HepG2 (cell line): Measurements from ENCODE around the gene CSH1.

ENCODE experiments used
- HMG20A ChIP-seq: IDR thresholded peaks from 2 replicates; pipeline ENCODE4 v1.6.1; 2016; ENCODE audit warnings: borderline replicate concordance
- HMGXB4 ChIP-seq, 2 experiments: sonication (generic) in 1 of 2; formaldehyde crosslinking in 1 of 2; IDR thresholded peaks; 2 replicates each; pipeline versions ENCODE4 v1.4.0 to v1.6.1; 2018 to 2020; ENCODE audit warnings: missing genetic modification reagents in 2 of 2, borderline replicate concordance in 1 of 2, low read depth in 1 of 2, mild to moderate bottlenecking in 1 of 2, missing biosample characterization in 1 of 2
- MEIS2 ChIP-seq: sonication (generic); formaldehyde crosslinking; IDR thresholded peaks from 2 replicates; pipeline ENCODE4 v1.9.0; 2021; ENCODE audit warnings: mild to moderate bottlenecking, missing genetic modification reagents
- MIXL1 ChIP-seq: IDR thresholded peaks from 2 replicates; pipeline ENCODE4 v1.6.1; 2016
- NR2F6 ChIP-seq, 2 experiments: IDR thresholded peaks; 2 replicates each; pipeline ENCODE4 v1.6.1; 2016; ENCODE audit warnings: antibody characterized with exemption in 1 of 2, mild to moderate bottlenecking in 1 of 2
- RAD21 ChIP-seq: fragments of 450-650 bp; formaldehyde crosslinking; IDR thresholded peaks from 2 replicates; pipeline ENCODE4 v1.5.0; 2020; ENCODE audit warnings: mild to moderate bottlenecking
- REST ChIP-seq, 2 experiments: IDR thresholded peaks; 2 replicates each; pipeline ENCODE4 v1.6.1; 2011 to 2012; ENCODE audit warnings: low read length in 2 of 2, borderline replicate concordance in 1 of 2, low read depth in 1 of 2, mild to moderate bottlenecking in 1 of 2, moderate library complexity in 1 of 2
- ZBTB4 ChIP-seq: sonication (generic); formaldehyde crosslinking; IDR thresholded peaks from 2 replicates; pipeline ENCODE4 v1.4.0; 2020; ENCODE audit warnings: missing genetic modification reagents, mild to moderate bottlenecking, borderline replicate concordance
- ZFP36 ChIP-seq: fragments of 150-350 bp; IDR thresholded peaks from 2 replicates; pipeline ENCODE4 v1.6.1; 2018; ENCODE audit warnings: borderline replicate concordance, low read length, low read depth; ENCODE audit not compliant: partially characterized antibody
- ZNF510 ChIP-seq: sonication (generic); formaldehyde crosslinking; IDR thresholded peaks from 2 replicates; pipeline ENCODE4 v1.4.0; 2020; ENCODE audit warnings: low read depth, mild to moderate bottlenecking, missing genetic modification reagents
- ZNF704 ChIP-seq: sonication (generic); formaldehyde crosslinking; IDR thresholded peaks from 2 replicates; pipeline ENCODE4 v1.8.1; 2023; ENCODE audit warnings: mild to moderate bottlenecking, inconsistent platforms, moderate library complexity, missing genetic modification reagents, borderline replicate concordance

DNA sequence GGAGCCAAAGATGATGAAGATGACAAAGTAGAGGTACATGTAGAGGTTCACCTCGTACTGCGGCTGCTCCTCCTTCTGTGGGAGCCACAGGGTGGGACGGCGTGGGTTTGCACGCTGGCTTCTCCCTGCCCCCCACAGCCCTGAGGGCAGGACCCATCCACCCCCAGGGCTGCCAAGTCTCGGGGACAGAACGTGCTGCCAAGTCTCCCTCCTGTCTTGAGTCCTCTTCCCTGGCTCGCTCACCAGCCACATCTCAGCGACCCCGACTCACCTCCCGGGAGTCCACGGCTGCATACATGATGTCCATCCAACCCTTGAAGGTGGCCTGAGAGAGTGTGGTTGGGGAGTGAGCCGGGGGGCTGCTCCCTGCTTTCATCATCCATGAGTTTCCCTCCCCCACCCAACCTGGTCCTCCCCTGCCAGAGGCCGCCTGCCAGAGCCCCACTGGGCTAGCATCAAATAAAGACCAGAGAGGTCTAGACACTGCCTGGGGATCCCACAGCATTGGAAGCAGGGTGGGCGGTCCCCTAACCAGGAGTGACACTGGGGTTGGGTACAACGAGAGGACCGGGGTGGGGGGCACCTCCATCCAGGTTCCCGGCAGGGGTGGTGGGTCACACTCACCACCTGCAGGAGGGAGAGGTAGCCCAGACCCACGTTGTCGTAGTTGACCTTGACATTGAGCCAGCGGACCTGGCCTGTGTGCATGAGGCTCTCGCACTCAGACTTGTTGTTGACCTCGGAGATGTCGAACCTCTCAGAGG, 48.5 kb upstream of the CSH1 start:
- TF ChIP-seq ZNF510 (CRISPR knock-in tag), result no peak
- no peak for TF ChIP-seq REST (IDR thresholded peaks at IDR 0.05; ENCODE audit: borderline replicate concordance in 1 of 2, low read depth in 1 of 2, low read length in 2 of 2)
- TF ChIP-seq NR2F6 (IDR thresholded peaks at IDR 0.05), result no peak
- TF ChIP-seq NR2F6 (CRISPR knock-in tag; IDR thresholded peaks at IDR 0.05), result no peak
- no peak for TF ChIP-seq RAD21 (CRISPR knock-in tag)
- TF ChIP-seq ZBTB4, result no peak
- TF ChIP-seq ZFP36, result no peak
- no peak for TF ChIP-seq MIXL1 (CRISPR knock-in tag)
- no peak for TF ChIP-seq ZNF704 (CRISPR knock-in tag)
- TF ChIP-seq MEIS2 (CRISPR knock-in tag), result no peak
- no peak for TF ChIP-seq HMGXB4 (CRISPR knock-in tag; IDR thresholded peaks at IDR 0.05; ENCODE audit: borderline replicate concordance in 1 of 2, low read depth in 1 of 2)
- no peak for TF ChIP-seq HMG20A (CRISPR knock-in tag)
